GM13976 (cell line): ENCODE measurements around the gene UHRF1.

Experiments used
- DNase-seq: peaks from one replicate; pipeline ENCODE4 v3.0.0; 2012; ENCODE audit warnings: low spot score
- in situ Hi-C: fragments of 300-500 bp; cut with MboI; formaldehyde crosslinking; loops from one replicate; pipeline ENCODE4 v1.12.0; 2022; ENCODE audit warnings: low sequenced_read_pairs, mixed read lengths, inconsistent platforms; ENCODE audit not compliant: unreplicated experiment
- TF ChIP-seq, protein P1 (sequence below): IDR thresholded peaks from 2 replicates; pipeline ENCODE4 v1.5.1; 2012; ENCODE audit warnings: borderline replicate concordance, mild to moderate bottlenecking; ENCODE audit not compliant: insufficient read depth; ENCODE audit errors: extremely low read depth, missing control alignments, control extremely low read depth

Gene UHRF1

DNA sequence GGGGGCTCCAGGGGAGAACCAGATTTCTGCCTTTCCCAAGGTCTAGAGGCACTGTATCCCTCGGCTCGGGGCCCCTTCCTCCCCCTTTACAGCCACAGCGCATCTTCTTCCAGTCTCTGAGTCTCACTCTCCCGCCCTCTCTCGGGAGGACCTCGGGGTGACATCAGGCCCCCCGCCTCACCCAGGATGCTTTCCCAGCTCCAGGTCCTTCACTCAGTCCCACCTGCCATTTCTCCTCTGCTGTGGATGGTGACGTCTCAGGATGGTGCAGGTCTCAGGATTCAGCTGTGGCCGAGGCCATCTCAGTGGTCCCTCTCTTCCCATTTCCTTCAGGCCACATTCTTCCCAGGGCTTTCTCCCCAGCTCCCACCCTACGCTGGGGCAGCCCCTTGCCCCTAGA is 46.0 kb downstream of the UHRF1 start:
- in situ Hi-C loops: no loop called here
- TF ChIP-seq, protein P1, sequence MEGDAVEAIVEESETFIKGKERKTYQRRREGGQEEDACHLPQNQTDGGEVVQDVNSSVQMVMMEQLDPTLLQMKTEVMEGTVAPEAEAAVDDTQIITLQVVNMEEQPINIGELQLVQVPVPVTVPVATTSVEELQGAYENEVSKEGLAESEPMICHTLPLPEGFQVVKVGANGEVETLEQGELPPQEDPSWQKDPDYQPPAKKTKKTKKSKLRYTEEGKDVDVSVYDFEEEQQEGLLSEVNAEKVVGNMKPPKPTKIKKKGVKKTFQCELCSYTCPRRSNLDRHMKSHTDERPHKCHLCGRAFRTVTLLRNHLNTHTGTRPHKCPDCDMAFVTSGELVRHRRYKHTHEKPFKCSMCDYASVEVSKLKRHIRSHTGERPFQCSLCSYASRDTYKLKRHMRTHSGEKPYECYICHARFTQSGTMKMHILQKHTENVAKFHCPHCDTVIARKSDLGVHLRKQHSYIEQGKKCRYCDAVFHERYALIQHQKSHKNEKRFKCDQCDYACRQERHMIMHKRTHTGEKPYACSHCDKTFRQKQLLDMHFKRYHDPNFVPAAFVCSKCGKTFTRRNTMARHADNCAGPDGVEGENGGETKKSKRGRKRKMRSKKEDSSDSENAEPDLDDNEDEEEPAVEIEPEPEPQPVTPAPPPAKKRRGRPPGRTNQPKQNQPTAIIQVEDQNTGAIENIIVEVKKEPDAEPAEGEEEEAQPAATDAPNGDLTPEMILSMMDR: no peak
- DNase-seq: no peak

DNA sequence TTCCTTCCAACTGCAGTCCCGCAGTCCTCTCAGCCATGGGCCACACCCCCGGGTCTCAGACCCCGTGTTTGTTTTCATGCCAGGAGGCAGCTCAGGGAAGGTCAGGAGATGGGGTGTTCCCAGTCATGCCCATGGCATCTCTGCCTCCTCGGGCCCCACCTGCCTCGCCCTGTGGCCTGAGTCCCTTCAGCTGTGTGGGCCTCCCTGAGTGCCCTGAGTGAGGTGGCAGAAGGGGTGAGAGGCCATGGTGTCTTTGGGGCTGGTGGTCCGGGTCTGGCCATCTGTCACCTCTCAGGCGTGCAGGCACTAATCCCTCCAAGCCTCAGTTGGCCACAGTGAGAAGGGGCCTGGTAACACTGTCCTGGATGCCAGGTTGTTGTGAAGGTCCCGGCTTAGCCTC is 48.7 kb downstream of the UHRF1 start:
- in situ Hi-C loops: no loop called here
- no peak for DNase-seq
- TF ChIP-seq, protein P1: no peak

DNA sequence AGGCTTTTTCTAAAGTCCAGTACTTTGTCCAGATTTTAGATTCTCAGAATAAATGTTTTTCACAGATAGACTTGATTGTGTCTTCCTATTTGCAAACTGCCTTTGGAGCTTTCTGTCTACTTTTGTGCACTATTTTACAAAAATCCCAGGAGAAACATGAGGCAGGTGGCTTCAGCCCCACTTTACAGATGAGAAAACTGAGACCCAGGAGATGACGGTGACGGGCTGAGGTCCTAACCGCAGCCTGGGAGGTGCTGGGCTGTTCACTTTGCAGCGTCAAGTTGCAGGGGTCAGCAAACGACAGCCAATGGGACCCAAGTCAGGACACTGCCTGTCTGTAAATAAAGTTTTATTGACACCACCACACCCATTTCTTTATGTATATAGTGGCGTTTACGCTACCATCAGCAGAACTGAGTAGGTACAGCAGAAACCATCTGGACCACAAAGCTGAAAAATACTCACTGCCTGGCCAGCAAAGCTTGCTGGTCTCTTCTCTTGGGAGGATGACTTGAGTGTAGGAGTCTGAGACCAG is 52.9 kb downstream of the UHRF1 start:
- no peak for DNase-seq
- TF ChIP-seq, protein P1: no peak
- in situ Hi-C loops: no loop called here

DNA sequence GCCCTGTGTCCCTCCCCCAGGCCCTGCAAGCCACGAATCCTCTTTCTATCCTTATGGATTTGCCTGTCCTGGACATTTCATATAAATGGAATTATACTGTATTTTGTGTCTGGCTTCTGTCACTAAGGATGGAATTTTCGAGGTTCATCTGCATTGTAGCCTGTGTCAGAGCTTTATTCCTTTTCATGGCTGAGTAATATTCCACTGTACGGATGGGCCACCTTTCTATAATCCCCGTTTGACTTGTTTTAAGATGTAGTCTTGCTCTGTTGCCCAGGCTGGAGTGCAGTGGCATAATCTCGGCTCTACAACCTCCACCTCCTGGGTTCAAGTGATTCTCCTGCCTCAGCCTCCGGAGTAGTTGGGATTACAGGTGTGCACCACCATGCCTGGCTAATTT is 55.8 kb downstream of the UHRF1 start:
- TF ChIP-seq, protein P1: no peak
- in situ Hi-C loops: no loop called here
- no peak for DNase-seq

DNA sequence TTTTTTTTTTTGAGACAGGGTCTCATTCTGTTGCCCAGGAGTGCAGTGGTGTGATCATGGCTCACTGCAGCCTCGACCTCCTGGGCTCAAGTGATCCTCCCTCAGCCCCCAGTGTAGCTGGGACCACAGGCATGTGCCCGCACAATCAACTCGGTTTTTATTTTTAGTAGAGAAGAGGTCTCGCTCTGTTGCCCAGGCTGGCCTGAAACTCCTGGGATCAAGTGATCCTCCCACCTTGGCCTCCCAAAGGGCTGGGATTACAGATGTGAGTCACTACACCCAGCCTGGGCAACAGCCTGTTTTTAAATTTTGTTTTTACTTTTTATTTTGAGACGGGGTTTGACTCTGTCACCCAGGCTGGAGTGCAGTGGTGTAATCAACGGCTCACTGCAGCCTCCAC is 57.3 kb downstream of the UHRF1 start:
- no peak for DNase-seq
- TF ChIP-seq, protein P1: no peak

DNA sequence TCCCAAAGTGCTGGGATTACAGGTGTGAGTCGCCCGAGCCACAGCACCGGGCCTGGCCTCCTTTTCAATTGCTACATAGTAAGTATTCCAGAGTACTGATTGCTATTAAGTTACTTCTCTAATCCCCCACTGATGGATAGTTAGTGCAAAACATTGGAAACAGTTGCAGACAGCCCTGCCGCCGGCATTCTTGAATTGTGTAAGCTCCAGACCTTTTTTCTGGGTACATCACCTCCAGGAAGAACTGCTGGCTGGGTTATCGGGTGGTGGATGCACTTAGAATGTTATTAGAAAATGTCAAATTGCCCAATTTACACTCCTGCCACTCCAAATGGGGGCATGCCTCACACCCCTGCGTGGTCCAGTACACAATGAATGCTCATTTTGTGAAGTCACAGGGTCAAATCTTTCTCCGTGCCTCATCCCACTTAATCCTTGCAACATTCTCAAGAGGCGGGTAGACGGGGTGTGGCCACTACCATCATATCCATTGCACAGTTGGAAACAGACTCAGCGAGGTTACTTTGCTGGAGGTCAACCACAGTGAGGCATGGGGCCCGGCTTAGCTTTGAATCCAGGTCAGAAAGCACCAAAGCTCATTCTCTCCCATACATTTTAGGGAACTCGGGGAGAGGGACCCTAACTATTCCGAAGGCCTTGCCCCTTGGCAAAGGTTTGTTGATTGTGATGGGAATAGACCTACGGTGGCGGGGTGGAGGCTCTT is 58.6 kb downstream of the UHRF1 start:
- TF ChIP-seq, protein P1: no peak
- in situ Hi-C loops: no loop called here
- no peak for DNase-seq

More for the DNA sequence above, 57.3 kb downstream of the UHRF1 start:
- in situ Hi-C loops: no loop called here
